Panc1 (cell line): ENCODE data around the gene FAF2. TPM values are rescaled to one million over a fixed set of nuclear protein-coding genes. Genes with fewer than 3 reads are reported as not detected.

Experiments used
- ATAC-seq: fragments of 200-7000 bp; cut with Tn5 transposase; 2 replicates; pipeline ENCODE4 v1.9.1; 2020; ENCODE audit warnings: mild to moderate bottlenecking, moderate library complexity
- BruUV-seq: library from RNA; stranded (reverse); fragments of 400-500 nt; replicated peaks from 2 replicates; lab custom pipeline; 2021; lab: Mats Ljungman, UMichigan
- CTCF ChIA-PET: fragments of 300-600 bp; sonication (Branson Sonifier 250); formaldehyde crosslinking; loops from one replicate; lab custom pipeline; 2022; ENCODE audit warnings: antibody characterized with exemption; lab: Charles Lee
- POLR2A ChIA-PET: fragments of 300-600 bp; sonication (Branson Sonifier 250); formaldehyde crosslinking; loops from one replicate; lab custom pipeline; 2022; ENCODE audit warnings: antibody characterized with exemption; lab: Charles Lee
- DNase-seq: peaks from one replicate; pipeline ENCODE4 v3.0.0-alpha.2; 2010; ENCODE audit warnings: low read depth, low spot score
- H3K27ac ChIP-seq: 2 replicates; pipeline ENCODE4 v1.5.1; 2011; ENCODE audit warnings: mild to moderate bottlenecking, low read length, inconsistent platforms
- H3K27me3 ChIP-seq: fragments of 200-500 bp; sonication (Bioruptor generic); 2 replicates; pipeline ENCODE4 v1.6.0; 2014; ENCODE audit warnings: low read length, inconsistent platforms; ENCODE audit not compliant: control insufficient read depth, insufficient read depth
- H3K36me3 ChIP-seq: fragments of 200-500 bp; sonication (Bioruptor generic); 2 replicates; pipeline ENCODE4 v1.5.1; 2014; ENCODE audit warnings: inconsistent platforms, mild to moderate bottlenecking, low read length, moderate library complexity; ENCODE audit not compliant: control insufficient read depth, insufficient read depth
- H3K4me1 ChIP-seq: 2 replicates; pipeline ENCODE4 v1.5.1; 2011; ENCODE audit warnings: inconsistent platforms, mild to moderate bottlenecking, low read length, moderate library complexity; ENCODE audit not compliant: control insufficient read depth, insufficient read depth
- H3K4me3 ChIP-seq, 2 experiments: 2 replicates each; pipeline ENCODE4 v1.5.1; 2011 to 2012; ENCODE audit warnings: low read depth in 2 of 2, low read length in 2 of 2, mild to moderate bottlenecking in 2 of 2, inconsistent platforms in 1 of 2, moderate library complexity in 1 of 2
- H3K9me3 ChIP-seq: fragments of 200-500 bp; sonication (Bioruptor generic); 2 replicates; pipeline ENCODE4 v1.5.1; 2014; ENCODE audit warnings: low read depth, mild to moderate bottlenecking, inconsistent platforms, low read length, moderate library complexity; ENCODE audit not compliant: control insufficient read depth, insufficient read depth
- POLR2AphosphoS5 ChIP-seq: IDR thresholded peaks from 2 replicates; pipeline ENCODE4 v1.6.1; 2012; ENCODE audit warnings: mild to moderate bottlenecking, low read depth, low read length, moderate library complexity
- SIN3A ChIP-seq: IDR thresholded peaks from 2 replicates; pipeline ENCODE4 v1.6.1; 2012; ENCODE audit warnings: low read depth, mild to moderate bottlenecking, low read length, moderate library complexity, borderline replicate concordance; ENCODE audit not compliant: insufficient read depth
- TCF7L2 ChIP-seq: IDR thresholded peaks from 2 replicates; pipeline ENCODE4 v1.6.1; 2011; ENCODE audit warnings: mild to moderate bottlenecking, low read depth, low read length, inconsistent platforms
- in situ Hi-C: cut with HindIII; loops from 2 replicates; pipeline ENCODE4 v1.10.0; 2016; ENCODE audit warnings: low sequenced_read_pairs, low pct_unique_long_range_greater_than_20kb
- intact Hi-C: fragments of 100-400 bp; cut with micrococcal nuclease; formaldehyde crosslinking; loops from one replicate; pipeline ENCODE4 v1.10.0; 2022; ENCODE audit not compliant: unreplicated experiment
- total RNA-seq: library from RNA; stranded (reverse); gene quantifications from one replicate; pipeline ENCODE4 v1.2.1, GENCODE V29; 2021; ENCODE audit not compliant: unreplicated experiment
- TF ChIP-seq, protein P1 (sequence below): fragments of 450-650 bp; IDR thresholded peaks from 2 replicates; pipeline ENCODE4 v1.5.1; 2017; ENCODE audit warnings: mild to moderate bottlenecking
- TF ChIP-seq, protein P2 (sequence below), 2 experiments: IDR thresholded peaks; 2 replicates each; pipeline ENCODE4 v1.6.1; 2011 to 2012; ENCODE audit warnings: low read depth in 2 of 2, control low read depth in 1 of 2, low read length in 1 of 2, mild to moderate bottlenecking in 1 of 2, moderate library complexity in 1 of 2; ENCODE audit not compliant: insufficient read depth in 1 of 2

Gene FAF2
- total RNA-seq, 1 experiment from 2014 or later: 86.6 TPM

DNA sequence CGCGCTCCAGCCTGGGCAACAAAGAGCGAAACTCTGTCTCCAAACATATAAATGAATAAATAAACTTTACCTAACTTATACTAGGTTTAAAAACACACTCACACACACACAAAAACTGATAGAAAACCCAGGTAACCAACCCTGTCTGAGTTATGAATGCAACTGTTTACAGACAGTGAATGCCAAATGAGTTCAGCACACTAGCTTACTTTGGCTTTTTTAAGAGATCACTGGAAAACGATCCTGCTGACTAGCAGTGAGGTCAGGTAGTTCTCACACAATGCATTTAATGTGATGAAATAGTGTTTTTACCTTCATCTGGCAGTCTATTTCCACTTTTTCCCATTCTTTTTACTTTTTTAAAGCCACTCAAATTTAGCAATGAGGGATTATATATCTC, 22.4 kb downstream of the FAF2 start:
- BruUV-seq: no TSS peak

DNA sequence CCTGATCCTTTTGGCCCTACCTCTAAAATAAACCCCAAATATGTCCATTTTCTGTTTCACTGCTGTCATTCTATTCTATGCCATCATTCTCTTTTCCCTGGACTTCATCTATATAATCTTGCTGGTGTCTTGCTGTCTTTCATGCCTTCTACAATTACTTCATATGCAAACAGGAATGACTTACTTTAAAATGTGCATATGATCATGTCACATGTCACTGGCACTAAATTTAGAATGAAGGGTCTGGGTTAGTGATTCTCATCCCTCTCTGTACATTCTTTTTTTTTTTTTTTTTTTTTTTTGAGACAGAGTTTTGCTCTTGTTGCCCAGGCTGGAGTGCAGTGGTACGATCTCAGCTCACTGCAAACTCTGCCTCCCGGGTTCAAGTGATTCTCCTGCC, 22.9 kb downstream of the FAF2 start:
- POLR2A ChIA-PET: no interaction called here
- in situ Hi-C loops (no loop called here), intact Hi-C loops (no loop called here)
- Histone ChIP-seq H3K4me1 (peaks cover 16% of the 10 kb centered on the region), H3K9me3 (no peaks in the 10 kb centered on the region), H3K27ac (no peak overlapping the region), H3K36me3 (no peaks in the 10 kb centered on the region), H3K27me3 (no peaks in the 10 kb centered on the region), H3K4me3 (no peak overlapping the region)
- ATAC-seq (no peak), DNase-seq (no peak)
- TF ChIP-seq POLR2AphosphoS5 (no peak), SIN3A (no peak), TCF7L2 (no peak)
- TF ChIP-seq, protein P1, sequence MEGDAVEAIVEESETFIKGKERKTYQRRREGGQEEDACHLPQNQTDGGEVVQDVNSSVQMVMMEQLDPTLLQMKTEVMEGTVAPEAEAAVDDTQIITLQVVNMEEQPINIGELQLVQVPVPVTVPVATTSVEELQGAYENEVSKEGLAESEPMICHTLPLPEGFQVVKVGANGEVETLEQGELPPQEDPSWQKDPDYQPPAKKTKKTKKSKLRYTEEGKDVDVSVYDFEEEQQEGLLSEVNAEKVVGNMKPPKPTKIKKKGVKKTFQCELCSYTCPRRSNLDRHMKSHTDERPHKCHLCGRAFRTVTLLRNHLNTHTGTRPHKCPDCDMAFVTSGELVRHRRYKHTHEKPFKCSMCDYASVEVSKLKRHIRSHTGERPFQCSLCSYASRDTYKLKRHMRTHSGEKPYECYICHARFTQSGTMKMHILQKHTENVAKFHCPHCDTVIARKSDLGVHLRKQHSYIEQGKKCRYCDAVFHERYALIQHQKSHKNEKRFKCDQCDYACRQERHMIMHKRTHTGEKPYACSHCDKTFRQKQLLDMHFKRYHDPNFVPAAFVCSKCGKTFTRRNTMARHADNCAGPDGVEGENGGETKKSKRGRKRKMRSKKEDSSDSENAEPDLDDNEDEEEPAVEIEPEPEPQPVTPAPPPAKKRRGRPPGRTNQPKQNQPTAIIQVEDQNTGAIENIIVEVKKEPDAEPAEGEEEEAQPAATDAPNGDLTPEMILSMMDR: no peak
- TF ChIP-seq, protein P2, sequence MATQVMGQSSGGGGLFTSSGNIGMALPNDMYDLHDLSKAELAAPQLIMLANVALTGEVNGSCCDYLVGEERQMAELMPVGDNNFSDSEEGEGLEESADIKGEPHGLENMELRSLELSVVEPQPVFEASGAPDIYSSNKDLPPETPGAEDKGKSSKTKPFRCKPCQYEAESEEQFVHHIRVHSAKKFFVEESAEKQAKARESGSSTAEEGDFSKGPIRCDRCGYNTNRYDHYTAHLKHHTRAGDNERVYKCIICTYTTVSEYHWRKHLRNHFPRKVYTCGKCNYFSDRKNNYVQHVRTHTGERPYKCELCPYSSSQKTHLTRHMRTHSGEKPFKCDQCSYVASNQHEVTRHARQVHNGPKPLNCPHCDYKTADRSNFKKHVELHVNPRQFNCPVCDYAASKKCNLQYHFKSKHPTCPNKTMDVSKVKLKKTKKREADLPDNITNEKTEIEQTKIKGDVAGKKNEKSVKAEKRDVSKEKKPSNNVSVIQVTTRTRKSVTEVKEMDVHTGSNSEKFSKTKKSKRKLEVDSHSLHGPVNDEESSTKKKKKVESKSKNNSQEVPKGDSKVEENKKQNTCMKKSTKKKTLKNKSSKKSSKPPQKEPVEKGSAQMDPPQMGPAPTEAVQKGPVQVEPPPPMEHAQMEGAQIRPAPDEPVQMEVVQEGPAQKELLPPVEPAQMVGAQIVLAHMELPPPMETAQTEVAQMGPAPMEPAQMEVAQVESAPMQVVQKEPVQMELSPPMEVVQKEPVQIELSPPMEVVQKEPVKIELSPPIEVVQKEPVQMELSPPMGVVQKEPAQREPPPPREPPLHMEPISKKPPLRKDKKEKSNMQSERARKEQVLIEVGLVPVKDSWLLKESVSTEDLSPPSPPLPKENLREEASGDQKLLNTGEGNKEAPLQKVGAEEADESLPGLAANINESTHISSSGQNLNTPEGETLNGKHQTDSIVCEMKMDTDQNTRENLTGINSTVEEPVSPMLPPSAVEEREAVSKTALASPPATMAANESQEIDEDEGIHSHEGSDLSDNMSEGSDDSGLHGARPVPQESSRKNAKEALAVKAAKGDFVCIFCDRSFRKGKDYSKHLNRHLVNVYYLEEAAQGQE (IDR thresholded peaks at IDR 0.05; ENCODE audit: insufficient read depth in 1 of 2, low read depth in 2 of 2, low read length in 1 of 2): no peak
- BruUV-seq: no TSS peak
- CTCF ChIA-PET: no interaction called here

More for the DNA sequence above, 22.4 kb downstream of the FAF2 start:
- TF ChIP-seq, protein P1: no peak
- TF ChIP-seq TCF7L2: no peak
- no peak for TF ChIP-seq POLR2AphosphoS5
- H3K27me3 ChIP-seq: no peaks in the 10 kb centered on the region
- H3K9me3 ChIP-seq: no peaks in the 10 kb centered on the region
- DNase-seq: no peak
- H3K4me3 ChIP-seq: no peak overlapping the region
- in situ Hi-C loops (no loop called here), intact Hi-C loops (no loop called here)
- POLR2A ChIA-PET: no interaction called here
- H3K27ac ChIP-seq: no peak overlapping the region
- no peak for ATAC-seq
- no peaks in the 10 kb centered on the region for H3K36me3 ChIP-seq
- peaks cover 16% of the 10 kb centered on the region for H3K4me1 ChIP-seq
- CTCF ChIA-PET: no interaction called here
